ENCODE measurements around the gene THY1.
A peak's percentile ranks its signal among the peaks of the same experiment; 100 is the strongest.
"Not testable (repeated sequence)": the region's sequence is repeated elsewhere in the genome, so short reads cannot be mapped to it uniquely, and the experiment has no call there.

The THY1 gene

DNA sequence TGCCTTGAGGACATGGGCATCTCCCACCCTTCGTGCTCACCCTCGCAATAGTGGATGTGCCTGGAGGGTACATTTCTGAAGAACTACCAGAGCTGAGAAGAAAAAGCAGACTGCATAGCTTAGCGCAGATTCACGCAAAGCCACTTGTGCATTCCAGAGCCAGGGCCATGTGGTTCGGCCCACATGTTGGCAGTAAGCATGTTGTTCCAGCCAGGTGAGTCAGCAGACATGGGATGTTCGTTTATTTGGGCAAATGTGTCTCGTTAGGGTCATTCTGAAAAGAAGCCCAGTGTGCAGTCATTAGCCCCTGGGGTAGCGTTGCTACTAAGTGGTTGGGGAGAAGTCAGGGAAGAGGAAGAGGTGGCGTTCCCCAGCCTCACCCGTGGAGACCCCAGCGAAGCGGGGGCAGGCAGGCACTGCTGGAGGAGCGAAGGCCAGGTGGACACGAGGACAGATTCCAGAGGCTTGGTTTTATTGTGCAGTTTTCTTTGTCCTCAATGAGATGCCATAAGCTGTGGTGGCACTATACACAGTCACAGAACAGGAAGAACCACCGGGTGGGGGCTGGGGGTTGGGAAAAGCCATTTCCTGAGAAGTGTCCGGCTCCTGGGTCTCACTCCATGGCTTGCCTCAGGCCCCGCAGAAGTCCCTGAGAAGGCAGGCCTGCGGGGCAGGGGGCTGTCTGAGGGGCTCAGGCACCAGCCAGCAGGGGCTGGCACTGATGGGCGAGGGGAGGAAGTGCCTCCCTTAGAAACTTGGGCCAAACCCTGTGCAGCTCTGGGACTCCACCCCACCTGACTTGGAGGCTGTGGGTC is 5.0 kb downstream of the THY1 start:
- DNase-seq: no peak

DNA sequence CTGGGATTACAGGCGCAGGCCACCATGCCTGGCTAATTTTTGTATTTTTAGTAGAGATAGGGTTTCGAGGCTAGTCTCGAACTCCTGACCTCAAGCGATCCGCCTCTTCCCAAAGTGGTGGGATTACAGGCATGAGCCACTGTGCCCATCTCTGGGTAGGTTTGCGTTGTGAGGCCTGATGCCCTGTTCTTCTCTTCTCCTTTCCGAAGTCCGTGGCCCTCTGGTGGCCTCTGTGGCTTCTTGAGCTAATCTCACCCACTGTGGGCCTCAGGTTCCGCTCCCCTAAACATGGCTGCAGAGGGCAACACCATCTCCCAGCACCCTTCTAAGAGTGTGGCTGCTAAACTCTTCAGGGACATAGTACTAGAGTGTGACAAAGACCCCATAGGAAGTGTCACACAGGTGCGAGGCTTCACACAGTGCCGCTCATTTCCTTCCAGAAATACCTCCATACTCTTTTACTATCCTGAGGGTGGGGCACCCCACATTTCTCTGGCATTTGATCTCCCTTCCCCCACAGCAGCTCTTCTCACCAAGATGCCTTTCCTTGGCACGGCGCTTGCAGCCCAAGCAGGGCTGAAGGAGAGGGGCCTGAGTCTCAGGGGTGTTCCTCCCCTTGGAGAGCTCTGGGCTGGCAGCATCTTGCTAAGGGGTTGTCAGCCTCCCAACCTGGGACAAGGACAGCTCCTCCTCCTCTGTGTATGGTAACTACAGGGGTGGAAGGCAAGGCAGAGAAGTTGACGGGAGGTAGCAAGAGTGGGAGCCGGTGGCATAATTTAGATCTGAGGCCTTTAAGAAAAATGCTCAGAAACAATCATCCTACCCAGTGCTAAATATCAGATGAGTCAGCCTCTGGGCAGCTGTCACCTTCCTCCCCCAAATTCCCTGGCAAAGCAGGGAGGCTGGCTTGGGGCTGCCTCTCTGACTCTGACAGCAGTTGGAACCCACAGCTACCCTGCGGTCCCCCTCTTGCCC is 6.1 kb downstream of the THY1 start:
- no peak for DNase-seq

DNA sequence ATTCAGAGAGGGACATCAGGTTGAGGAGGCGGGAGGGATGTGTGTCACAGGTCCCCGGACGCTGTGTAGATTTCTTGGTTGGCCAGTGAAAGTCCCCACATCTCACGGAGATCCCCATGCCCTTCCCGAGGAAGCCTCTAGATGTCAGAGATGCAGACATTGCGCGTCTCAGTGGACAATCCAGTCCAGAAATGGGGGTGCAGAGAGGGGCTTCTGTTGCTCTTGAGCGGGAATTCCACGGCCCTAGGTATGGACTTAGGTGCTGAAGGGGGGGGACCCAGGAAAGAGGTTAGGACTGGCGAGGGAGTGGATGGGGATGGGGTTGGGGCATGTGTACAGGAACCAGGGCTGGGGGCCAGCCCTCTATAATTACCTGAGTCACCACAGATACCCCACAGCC is 7.0 kb downstream of the THY1 start:
- no peak for DNase-seq

DNA sequence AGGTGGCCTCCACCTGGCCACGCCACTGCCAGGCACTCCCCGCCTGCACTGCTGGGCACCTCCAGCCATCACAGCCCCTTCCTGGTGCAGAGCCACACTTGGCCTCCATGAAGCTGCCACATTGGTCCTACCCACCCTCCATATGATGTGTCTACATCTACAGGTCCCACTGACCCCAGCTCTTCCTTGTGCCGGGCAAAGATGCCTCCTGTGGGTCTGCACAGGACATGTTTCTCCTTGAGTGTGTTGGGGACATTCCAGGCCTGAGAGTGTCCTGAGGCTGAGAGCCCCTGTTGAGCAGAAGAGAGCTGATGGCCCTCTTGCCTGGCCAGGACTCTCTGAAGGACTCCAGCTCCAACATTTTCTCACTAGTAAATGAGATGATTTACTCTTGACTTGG is 7.5 kb downstream of the THY1 start:
- no peak for DNase-seq

DNA sequence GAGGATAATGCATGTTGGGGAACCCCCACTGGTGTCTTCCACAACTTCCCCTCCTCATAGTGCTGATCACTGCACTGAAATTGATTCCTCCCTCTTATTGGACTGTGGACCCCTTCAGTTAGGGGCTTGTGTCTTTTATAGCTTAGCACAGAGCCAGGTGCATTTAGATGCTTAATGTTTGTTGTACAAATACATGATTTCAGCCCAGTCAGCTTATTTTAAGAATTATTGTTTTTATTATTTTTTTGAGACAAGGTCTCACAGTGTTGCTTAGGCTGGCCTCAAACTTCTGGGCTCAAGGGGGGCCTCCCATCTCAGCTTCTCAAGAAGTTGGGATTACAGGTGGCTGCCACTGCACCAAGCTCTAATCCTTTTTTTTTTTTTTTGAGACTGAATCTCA is 8.2 kb downstream of the THY1 start:
- DNase-seq: no peak

DNA sequence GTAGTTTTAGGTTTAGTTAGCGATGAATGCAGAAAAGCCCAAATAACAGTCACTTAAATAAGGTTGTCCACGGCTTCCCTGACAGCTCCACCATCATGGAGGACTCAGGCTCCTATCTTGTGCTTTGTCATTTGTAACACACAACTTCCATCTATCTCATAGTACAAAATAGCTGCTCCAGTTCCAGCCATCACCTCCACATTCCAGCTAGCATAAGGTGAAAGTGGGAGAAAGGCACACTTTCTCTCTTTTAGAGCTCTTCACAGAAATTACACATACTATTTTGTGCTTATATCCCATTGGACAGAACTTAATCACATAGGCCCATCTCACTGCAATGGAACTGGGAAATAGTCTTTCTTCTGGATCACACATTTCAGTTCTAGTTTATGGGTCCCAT is 8.7 kb downstream of the THY1 start:
- no peak for DNase-seq

DNA sequence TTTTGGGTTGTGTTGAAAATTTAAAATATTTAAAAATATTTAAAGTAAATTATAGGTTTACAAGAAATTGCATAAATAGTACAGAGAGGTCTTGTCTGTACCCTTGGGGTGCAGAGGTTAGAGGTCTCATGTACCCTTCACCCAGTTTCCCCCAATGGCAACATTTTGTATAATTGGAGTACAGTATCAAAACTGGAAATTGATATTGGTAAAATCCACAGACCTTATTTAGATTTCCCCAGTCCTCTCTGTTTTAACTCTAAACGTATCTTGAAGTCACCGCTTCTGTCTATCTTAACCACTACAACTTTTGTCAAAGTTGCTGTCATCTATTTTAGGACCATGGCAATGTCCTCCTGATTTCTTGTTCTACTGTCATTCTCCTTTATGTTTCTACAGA is 10.9 kb downstream of the THY1 start:
- no peak for DNase-seq

DNA sequence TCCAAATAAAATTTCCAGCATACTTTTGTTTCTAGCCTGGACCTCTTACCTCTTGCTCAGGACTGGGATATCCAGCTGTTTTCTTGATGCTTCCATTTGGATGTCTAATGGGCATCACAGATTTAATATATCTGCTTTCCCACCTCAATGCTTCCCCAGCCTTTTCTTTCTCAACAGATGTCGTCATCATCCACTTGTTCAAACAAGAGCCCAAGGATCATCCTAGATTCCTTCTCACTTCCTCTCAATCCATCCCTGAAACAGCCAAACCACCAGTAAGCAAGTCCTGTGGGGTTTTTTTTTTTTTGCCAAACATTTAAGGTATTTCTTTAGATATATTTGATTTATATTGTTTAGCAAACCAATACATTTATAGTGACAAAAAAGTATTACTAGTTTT is 12.5 kb downstream of the THY1 start:
- DNase-seq: no peak

DNA sequence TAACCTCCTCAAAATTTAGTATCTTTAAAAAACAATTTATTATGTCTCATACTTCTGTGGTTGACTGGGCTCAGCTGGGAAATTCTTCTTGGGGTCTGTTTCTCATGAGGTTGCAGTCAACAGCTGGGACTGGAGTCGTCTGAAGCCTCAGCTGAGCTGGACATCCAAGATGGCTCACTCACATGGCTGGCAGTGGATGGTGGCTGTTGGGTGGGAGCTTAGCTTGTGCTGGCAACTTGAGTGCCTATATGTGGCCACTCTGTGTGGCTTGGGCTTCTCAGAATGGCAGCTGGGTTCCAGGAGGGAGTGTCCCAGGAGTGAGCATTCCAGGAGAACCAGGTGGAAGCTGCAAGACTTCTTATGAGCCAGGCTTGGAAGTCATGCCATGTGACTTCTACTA is 13.2 kb downstream of the THY1 start:
- no peak for DNase-seq

DNA sequence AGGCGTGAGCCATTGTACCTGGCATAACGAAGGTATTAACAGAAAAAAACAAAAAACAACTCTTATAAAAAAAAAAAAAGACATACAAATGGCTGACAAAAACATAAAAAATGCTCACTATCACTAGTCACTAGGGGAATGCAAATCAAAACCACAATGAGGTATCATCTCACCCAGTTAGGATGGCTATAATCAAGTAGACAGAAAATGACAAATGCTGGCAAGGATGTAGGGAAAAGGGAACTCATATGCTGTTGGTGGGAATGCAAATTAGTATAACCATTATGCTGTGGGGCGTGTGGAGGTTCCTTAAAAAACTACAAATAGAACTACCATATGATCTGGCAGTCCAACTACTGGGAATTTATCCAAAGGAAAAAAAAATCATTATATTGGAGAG is 17.0 kb downstream of the THY1 start:
- no peak for DNase-seq

DNA sequence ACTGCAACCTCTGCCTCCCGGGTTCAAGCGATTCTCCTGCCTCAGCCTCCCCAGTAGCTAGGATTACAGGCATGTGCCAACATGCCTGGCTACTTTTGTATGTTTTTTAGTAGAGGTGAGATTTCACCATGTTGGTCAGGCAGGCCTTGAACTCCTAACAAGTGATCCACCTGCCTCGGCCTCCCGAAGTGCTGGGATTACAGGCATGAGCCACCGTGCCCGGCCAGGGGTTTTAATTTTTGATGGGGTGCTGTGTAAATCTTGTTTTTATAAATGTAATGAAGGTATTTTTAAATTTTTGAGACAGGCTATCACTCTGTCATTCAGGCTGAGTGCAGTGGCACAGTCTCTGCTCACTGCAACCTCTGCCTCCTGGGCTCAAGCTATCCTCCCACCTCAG is 17.5 kb downstream of the THY1 start:
- DNase-seq: not testable (repeated sequence)

DNA sequence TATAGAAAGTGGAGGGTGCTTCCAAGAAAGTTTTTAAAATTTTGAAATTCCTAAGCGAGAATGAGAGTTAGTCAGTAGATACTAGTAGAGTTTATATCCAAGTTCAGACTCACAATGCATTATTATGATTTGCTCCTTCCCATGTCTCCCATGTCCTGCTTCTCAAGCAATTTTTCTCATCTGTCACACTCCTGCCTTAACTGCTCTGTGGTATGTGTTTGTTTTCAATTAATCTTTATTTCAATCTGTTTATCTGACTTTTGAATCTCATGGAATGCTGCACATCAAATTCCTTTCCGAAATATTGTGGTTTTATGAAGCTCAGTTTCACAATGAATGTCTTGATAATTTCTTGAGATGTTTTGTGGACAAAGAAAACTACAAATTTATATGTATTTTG is 18.1 kb downstream of the THY1 start:
- no peak for DNase-seq

DNA sequence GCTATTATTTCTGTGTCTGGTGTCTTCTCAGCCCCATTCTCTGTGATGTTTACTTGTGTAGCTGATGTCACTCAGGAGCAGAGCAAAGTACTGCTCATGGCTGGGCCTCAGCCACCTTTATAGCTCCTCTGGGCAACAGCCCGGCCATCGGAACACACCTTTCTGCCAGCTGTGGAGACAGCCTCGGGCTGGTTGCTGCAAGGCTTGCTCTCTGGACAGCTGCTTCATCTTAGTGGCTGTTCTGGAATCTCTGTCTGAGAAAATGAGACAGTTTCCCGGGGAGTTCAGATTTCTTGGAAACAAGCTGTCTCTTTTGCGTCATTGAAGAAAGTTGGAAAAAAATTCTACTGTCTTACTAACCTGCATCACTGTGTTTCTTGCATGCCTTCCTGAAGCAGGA is 20.0 kb downstream of the THY1 start:
- DNase-seq: no peak

DNA sequence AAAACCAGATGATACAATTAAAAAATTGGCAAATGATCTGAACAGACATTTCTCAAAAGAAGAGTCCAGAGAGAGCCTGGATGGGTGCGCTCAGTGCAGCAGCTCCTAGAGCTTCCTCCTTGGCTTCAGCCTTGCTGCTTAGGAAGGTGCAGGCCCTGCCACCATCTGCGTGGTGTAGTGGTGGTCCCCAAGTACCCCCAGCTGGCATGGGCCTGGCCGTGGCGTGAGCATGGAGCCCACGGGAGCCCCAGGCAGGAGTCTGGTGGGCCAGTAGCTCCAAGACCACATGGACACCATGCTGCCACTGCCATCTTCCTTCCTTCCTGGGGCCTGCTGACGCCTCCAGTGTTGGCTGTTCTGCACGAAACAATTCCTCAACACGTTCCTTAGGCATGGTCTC is 20.5 kb downstream of the THY1 start:
- no peak for DNase-seq

DNA sequence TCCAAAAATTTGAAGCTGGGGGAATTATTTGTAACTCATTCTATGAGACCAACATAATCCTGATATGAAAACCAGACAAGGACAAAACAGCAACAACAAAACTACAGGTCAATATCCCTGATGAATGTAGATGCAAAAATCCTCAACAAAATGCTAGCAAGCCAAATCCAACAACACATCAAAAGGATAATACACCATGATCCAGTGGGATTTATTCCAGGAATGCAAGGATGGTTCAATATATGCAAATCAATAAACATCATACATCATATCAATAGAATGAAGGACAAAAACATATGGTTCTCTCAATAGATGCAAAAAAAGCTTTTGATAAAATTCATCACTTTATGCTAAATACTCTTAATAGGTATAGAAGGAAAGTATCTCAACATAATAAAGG is 22.1 kb downstream of the THY1 start:
- no peak for DNase-seq

DNA sequence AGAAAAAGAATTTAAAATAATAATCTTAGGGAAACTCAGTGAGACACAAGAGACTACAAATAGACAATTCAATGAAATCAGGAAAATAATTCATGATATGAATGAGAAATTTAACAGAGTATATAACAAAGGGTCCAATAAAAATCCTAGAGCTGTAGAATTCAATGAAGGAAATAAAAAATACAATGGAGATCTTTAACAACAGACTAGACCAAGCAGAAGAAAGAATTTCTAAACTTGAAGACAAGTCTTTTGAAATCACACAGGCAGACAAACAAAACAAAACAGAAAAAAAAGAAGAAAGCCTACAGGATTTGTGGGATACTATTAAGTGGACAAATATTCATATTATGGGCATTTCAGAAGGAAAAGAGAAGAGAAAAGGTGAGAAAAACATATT is 25.2 kb downstream of the THY1 start:
- DNase-seq: no peak

DNA sequence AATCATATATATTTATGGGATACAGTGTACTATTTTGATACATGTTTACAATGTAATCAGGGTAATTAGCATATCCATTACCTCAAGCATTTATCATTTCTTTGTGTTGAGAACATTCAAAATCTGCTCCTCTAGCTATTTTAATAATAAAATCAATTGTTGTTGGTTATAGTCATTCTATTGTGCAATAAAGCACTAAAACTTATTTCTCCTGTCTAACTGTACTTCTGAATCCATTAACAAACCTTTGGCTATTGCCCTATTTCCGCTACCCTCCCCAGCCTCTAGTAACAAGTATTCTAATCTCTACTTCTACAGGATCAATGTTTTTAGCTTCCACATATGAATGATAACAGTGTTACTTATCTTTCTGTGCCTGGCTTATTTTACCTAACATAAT is 26.1 kb downstream of the THY1 start:
- no peak for DNase-seq

DNA sequence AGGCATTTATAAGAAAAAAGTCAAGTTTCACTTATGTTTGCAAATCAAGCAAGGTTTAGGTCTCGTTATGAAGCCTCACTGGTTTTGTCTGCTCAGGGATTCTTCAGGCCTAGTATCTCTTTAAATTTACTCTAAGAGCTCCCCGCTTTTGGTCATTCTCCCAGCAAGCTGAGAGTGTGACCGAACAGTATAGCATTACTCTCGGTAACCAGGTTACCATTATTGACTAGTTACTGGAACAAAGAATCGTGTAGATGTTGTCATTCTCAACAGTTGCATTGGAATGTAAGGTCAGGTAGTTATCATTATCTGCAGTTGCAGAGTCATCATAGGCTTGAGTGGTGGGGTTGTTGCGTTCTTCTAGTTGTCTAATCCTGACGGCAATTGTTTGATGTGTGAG is 31.7 kb downstream of the THY1 start:
- no peak for DNase-seq

DNA sequence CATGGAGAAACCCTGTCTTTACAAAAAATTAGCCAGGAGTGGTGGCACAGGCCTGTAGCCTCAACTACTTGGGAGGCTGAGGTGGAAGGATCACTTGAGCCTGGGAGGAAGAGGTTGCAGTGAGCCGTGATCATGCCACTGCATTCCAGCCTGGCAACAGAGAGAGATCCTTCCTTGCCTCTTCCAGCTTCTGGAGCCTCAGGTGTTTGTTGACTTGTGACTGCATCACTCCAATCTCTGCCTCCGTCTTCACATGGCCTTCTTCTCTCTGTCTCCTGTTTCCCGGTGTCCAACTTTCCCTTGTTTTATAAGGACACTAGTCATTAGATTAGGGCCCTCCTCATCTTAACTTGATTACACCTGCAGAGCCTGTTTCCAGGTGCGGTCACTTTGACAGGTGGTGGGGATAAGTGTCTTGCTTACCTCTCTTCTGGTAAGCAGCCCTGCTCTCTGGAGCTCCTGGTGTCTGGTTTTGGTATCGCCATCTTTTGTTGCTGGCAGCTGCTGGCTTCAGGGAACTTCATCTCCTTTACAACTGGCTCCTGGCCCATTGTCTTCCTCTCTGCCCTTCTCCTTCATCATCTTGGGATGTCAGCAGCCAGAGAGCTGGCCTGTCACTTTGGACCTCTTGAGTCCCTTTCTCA is 33.2 kb downstream of the THY1 start:
- peak; percentile 34 for DNase-seq

DNA sequence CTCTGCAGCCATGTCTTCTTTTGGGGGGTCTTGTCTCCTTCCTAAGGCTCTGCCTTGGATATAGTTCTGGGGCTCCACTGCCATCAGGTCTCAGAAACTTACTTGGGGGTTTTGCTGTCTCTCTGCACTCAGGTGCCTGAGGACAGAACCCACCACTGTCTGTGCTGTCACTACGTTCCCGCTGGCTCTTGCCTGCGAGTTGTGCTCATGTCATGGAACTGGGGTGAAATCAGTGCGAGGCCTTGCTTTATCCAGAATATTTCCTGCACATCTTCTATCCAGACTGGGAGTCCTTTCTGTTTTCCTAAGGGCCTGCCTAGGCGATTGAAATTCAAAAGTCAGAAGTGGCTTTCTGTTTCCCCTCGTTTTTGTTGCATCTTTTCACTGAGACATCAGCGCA is 34.9 kb downstream of the THY1 start:
- no peak for DNase-seq

DNA sequence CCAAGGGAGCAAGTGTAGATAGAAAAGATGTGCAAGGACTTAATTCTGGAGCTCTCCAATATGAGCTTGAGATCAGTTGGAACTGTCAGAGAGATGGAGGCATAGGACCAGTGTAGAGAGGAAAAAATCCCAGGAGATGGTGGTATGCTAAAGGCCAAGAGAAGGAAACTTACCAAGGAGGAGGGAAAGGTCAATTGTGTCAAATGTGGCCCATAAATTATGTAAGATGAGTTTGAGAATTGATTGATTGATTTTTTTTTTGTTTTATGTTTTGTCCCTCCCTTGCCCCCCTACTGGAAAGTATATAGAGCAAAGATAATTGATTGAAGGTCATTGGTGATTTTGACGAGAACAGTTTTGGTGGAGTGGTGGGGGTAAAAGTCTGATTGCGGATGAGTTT is 38.6 kb downstream of the THY1 start:
- DNase-seq: no peak

DNA sequence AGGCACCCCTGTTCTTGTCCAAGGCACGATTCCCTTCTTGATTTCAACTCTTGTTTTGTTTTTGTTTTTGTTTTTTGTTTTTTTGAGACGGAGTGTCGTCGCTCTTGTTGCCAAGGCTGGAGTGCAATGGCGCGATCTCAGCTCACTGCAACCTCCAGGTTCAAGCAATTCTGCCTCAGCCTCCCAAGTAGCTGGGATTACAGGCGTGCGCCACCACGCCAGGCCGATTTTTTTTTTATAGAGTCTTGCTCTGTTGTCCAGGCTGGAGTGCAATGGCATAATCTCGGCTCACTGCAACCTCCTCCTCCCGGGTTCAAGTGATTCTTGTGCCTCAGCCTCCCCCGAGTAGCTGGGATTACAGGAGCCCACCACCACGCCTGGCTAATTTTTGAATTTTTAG is 40.5 kb downstream of the THY1 start:
- DNase-seq: not testable (repeated sequence)

DNA sequence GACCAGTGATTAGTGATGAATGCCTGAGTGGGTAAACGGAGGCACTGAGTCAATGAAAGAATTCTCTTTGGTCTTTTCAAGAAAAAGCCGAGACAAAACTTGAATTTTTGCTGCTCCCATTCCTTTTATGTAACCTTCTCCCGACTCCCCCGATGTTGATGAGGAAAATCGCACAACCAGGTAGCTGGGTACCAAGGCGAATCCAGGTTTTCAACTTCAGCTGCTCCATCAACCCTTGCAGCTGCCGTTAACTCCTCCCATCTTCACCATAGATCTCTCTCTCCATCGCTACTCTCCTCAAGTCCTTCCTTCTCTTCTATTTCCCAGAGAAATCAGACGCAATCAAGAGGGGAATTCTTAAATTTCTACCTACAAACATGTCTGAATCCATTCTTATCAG is 40.9 kb downstream of the THY1 start:
- no peak for DNase-seq

Measured in DMS79 treated with DMSO at 0.1 percent for 48 hours (cell line).